Ascending aorta (tissue), 1 donor: Measurements from ENCODE around the gene ALG14. TPM values are rescaled to one million over a fixed set of nuclear protein-coding genes. Genes with fewer than 3 reads are reported as not detected.

ENCODE experiments used
- total RNA-seq: library from RNA; depleted of rRNA; stranded (reverse); fragments of >200 nt; gene quantifications from one replicate; pipeline ENCODE4 v1.1.0, GENCODE V29; 2016

ALG14 gene
- total RNA-seq, 1 donor from 2014 or later: not detected

Other genes with a start within 250 kb of the ALG14 start
- gene CNN3, start 145.8 kb downstream of the ALG14 start, total RNA-seq: 362 TPM
- gene TLCD4, start 44.4 kb upstream of the ALG14 start, total RNA-seq: 2.7 TPM
- not detected for gene RWDD3, start 161.3 kb upstream of the ALG14 start, total RNA-seq